Gastrocnemius medialis (tissue), 4 donors: ENCODE data around the gene PDE7B. TPM values are rescaled to one million over a fixed set of nuclear protein-coding genes. Genes with fewer than 3 reads are reported as not detected.

ENCODE experiments used
- ATAC-seq, 2 donors: fragments of 150-250 bp; one replicate each; pipeline ENCODE4 v1.9.1; 2016
- DNase-seq, 2 donors: peaks; one replicate each; pipeline ENCODE4 v3.0.0-alpha.2; 2019
- H3K27ac ChIP-seq, 4 donors: fragments of 200-600 bp; sonication (generic); 1 replicate in 1 of 4; 2 replicates in 3 of 4; pipeline ENCODE4 v1.5.1; 2016 to 2018; ENCODE audit warnings: mild to moderate bottlenecking in 2 of 4, moderate library complexity in 1 of 4
- H3K27me3 ChIP-seq, 3 donors: fragments of 200-600 bp; sonication (generic) in 2 of 3; 1 replicate in 1 of 3; 2 replicates in 2 of 3; pipeline versions ENCODE4 v1.5.1 to v1.6.0; 2016 to 2019; ENCODE audit warnings: mild to moderate bottlenecking in 1 of 3, moderate library complexity in 1 of 3
- H3K36me3 ChIP-seq, 2 donors: fragments of 200-600 bp; sonication (generic) in 1 of 2; one replicate each; pipeline ENCODE4 v1.5.1; 2017 to 2018
- H3K4me1 ChIP-seq, 2 donors: fragments of 200-600 bp; sonication (generic) in 1 of 2; one replicate each; pipeline ENCODE4 v1.5.1; 2016 to 2017; ENCODE audit warnings: mild to moderate bottlenecking in 2 of 2
- H3K4me3 ChIP-seq, 4 donors: fragments of 200-600 bp; sonication (generic) in 3 of 4; 1 replicate in 1 of 4; 2 replicates in 3 of 4; pipeline ENCODE4 v1.5.1; 2016 to 2019; ENCODE audit warnings: mild to moderate bottlenecking in 2 of 4
- H3K9me3 ChIP-seq, 3 donors: fragments of 200-600 bp; sonication (generic) in 2 of 3; 1 replicate in 1 of 3; 2 replicates in 2 of 3; pipeline ENCODE4 v1.5.1; 2016 to 2019
- CTCF ChIP-seq, 5 experiments: fragments of 450-650 bp in 3 of 5; fragments of 200-600 bp in 2 of 5; sonication (generic) in 2 of 5; IDR thresholded peaks in 4 of 5; conservative IDR thresholded peaks in 1 of 5; 1 replicate in 4 of 5; 2 replicates in 1 of 5; pipeline ENCODE4 v1.5.1; 2016 to 2019; ENCODE audit warnings: antibody characterized with exemption in 5 of 5, mild to moderate bottlenecking in 3 of 5, moderate library complexity in 3 of 5
- POLR2A ChIP-seq, 2 donors: fragments of 450-650 bp; IDR thresholded peaks; one replicate each; pipeline ENCODE4 v1.6.1; 2017; ENCODE audit warnings: antibody characterized with exemption in 2 of 2, mild to moderate bottlenecking in 2 of 2, moderate library complexity in 2 of 2
- in situ Hi-C, 4 donors: fragments of 200-750 bp; cut with MboI; loops; one replicate each; pipeline versions ENCODE4 v1.15.0 to v1.8.0; 2017; ENCODE audit warnings: low sequenced_read_pairs in 4 of 4
- intact Hi-C: fragments of 100-400 bp; cut with DNase I; formaldehyde crosslinking; loops from one replicate; pipeline ENCODE4 v1.15.1; 2023; ENCODE audit warnings: low total_unique reads
- total RNA-seq, 4 donors: library from RNA; depleted of rRNA; stranded (reverse); fragments of >200 nt; gene quantifications; one replicate each; pipeline versions ENCODE4 v1.1.0 to v1.2.3, GENCODE V29; 2016

Gene PDE7B
- total RNA-seq, 4 donors from 2014 or later: 2.2 to 3.6 (median 2.7) TPM

GRCh38 chr6:135852746-135853145, 1.2 kb downstream of the PDE7B start:
- Histone ChIP-seq H3K36me3 (no peaks in the 10 kb centered on the region), H3K9me3 (no peaks in the 10 kb centered on the region), H3K4me3 (peak overlapping the region; percentile 45 to 59 (median 53)), H3K4me1 (peaks cover 14 to 31% of the 10 kb centered on the region in 2 donors), H3K27ac (peak overlapping the region; percentile 65 to 87 (median 74)), H3K27me3 (no peaks in the 10 kb centered on the region)
- in situ Hi-C loops: no loop called here
- TF ChIP-seq POLR2A (IDR thresholded peaks at IDR 0.05): no peak
- TF ChIP-seq CTCF (IDR thresholded peaks at IDR 0.05 in 4 of 5, conservative IDR thresholded peaks at IDR 0.05 in 1 of 5): no peak
- DNase-seq: no peak
- intact Hi-C loops: loop anchor here (2.0 kb wide), 1 partner anchor 70 kb away; no protein-coding TSS in a partner anchor
- no peak for ATAC-seq

- peak overlapping the region; percentile 45 to 59 (median 53) for H3K4me3 ChIP-seq
- in situ Hi-C loops: no loop called here
- peaks cover 14 to 31% of the 10 kb centered on the region in 2 donors for H3K4me1 ChIP-seq
- TF ChIP-seq CTCF (IDR thresholded peaks at IDR 0.05 in 4 of 5, conservative IDR thresholded peaks at IDR 0.05 in 1 of 5) (no peak), POLR2A (IDR thresholded peaks at IDR 0.05) (no peak)
- no peaks in the 10 kb centered on the region for H3K9me3 ChIP-seq
- no peaks in the 10 kb centered on the region for H3K27me3 ChIP-seq
- H3K36me3 ChIP-seq: no peaks in the 10 kb centered on the region
- DNase-seq (no peak), ATAC-seq (peak in 1 of 2 donors; percentile 33)
- peak overlapping the region; percentile 65 to 87 (median 74) for H3K27ac ChIP-seq
- intact Hi-C loops: loop anchor here (2.0 kb wide), 1 partner anchor 70 kb away; no protein-coding TSS in a partner anchor
Observed at GRCh38 chr6:135853227-135853626, 1.7 kb downstream of the PDE7B start.

- Histone ChIP-seq H3K4me1 (peaks cover 14 to 33% of the 10 kb centered on the region in 2 donors), H3K36me3 (no peaks in the 10 kb centered on the region), H3K27me3 (no peaks in the 10 kb centered on the region), H3K9me3 (no peaks in the 10 kb centered on the region), H3K27ac (peak overlapping the region; percentile 65 to 87 (median 74)), H3K4me3 (peak overlapping the region; percentile 45 to 59 (median 53))
- TF ChIP-seq CTCF (IDR thresholded peaks at IDR 0.05 in 4 of 5, conservative IDR thresholded peaks at IDR 0.05 in 1 of 5) (no peak), POLR2A (IDR thresholded peaks at IDR 0.05) (no peak)
- ATAC-seq: no peak
- in situ Hi-C loops: no loop called here
- intact Hi-C loops: loop anchor here (2.0 kb wide), 1 partner anchor 69 kb away; no protein-coding TSS in a partner anchor
- DNase-seq: no peak
Observed at GRCh38 chr6:135853986-135854385, 2.5 kb downstream of the PDE7B start.

- no peak overlapping the region for H3K4me3 ChIP-seq
- H3K9me3 ChIP-seq: no peaks in the 10 kb centered on the region
- H3K4me1 ChIP-seq: peaks cover 14 to 35% of the 10 kb centered on the region in 2 donors
- intact Hi-C loops: no loop called here
- in situ Hi-C loops: no loop called here
- DNase-seq (no peak), ATAC-seq (no peak)
- TF ChIP-seq CTCF (IDR thresholded peaks at IDR 0.05 in 4 of 5, conservative IDR thresholded peaks at IDR 0.05 in 1 of 5) (no peak), POLR2A (IDR thresholded peaks at IDR 0.05) (no peak)
- H3K27me3 ChIP-seq: no peaks in the 10 kb centered on the region
- no peaks in the 10 kb centered on the region for H3K36me3 ChIP-seq
- peak overlapping the region; percentile 65 to 87 (median 74) for H3K27ac ChIP-seq
Observed at GRCh38 chr6:135854799-135855198, 3.3 kb downstream of the PDE7B start.

GRCh38 chr6:135858931-135859330, 7.4 kb downstream of the PDE7B start:
- in situ Hi-C loops: no loop called here
- intact Hi-C loops: no loop called here
- Histone ChIP-seq H3K4me1 (peaks cover 5 to 38% of the 10 kb centered on the region in 2 donors), H3K4me3 (no peak overlapping the region), H3K27ac (peak overlapping the region in 3 of 4 donors; percentile 56 to 71 (median 57)), H3K36me3 (no peaks in the 10 kb centered on the region), H3K27me3 (no peaks in the 10 kb centered on the region), H3K9me3 (no peaks in the 10 kb centered on the region)
- no peak for TF ChIP-seq CTCF (IDR thresholded peaks at IDR 0.05 in 4 of 5, conservative IDR thresholded peaks at IDR 0.05 in 1 of 5)
- no peak for ATAC-seq
- no peak for DNase-seq
